Stomach smooth muscle (tissue), 2 donors: ENCODE results near the gene VPS36.

ENCODE experiments used
- H3K27ac ChIP-seq: one replicate; pipeline ENCODE4 v1.7.0; 2013; ENCODE audit warnings: mild to moderate bottlenecking, low read length, inconsistent platforms
- H3K27me3 ChIP-seq, 2 donors: one replicate each; pipeline ENCODE4 v1.7.0; 2013; ENCODE audit warnings: low read length in 2 of 2; ENCODE audit not compliant: insufficient read depth in 2 of 2, control insufficient read depth in 1 of 2
- H3K36me3 ChIP-seq, 2 donors: one replicate each; pipeline ENCODE4 v1.7.0; 2013; ENCODE audit warnings: low read length in 2 of 2; ENCODE audit not compliant: control insufficient read depth in 2 of 2, insufficient read depth in 2 of 2
- H3K4me1 ChIP-seq: one replicate; pipeline ENCODE4 v1.7.0; 2013; ENCODE audit warnings: low read length; ENCODE audit not compliant: control insufficient read depth, insufficient read depth
- H3K4me3 ChIP-seq, 2 donors: one replicate each; pipeline ENCODE4 v1.7.0; 2013; ENCODE audit warnings: low read length in 2 of 2
- H3K9ac ChIP-seq, 2 donors: one replicate each; pipeline ENCODE4 v1.7.0; 2013; ENCODE audit warnings: low read length in 2 of 2, mild to moderate bottlenecking in 1 of 2
- H3K9me3 ChIP-seq, 2 donors: one replicate each; pipeline ENCODE4 v1.7.0; 2013; ENCODE audit warnings: low read length in 2 of 2; ENCODE audit not compliant: control insufficient read depth in 2 of 2
- donor health status: healthy.
- donor health status: Pancreatic carcinoma.

Gene VPS36

DNA sequence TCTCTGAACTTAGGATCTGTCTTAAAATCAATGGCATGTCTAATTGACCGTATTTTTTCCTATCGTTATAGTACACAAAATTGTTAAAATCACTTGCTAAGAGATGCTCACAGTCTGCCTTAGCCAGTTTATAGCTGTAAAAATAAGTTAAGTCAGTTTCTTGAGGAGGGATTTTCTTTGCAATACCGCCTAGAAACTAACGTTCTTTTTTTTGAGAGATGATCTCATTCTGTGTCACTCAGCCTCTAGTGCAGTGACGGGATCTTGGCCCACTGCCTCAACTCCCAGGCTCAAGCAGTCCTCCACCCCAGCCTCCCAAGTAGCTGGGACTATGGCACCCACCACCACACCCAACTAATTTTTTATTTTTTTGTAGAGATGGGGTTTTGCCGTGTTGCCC lies 9.2 kb upstream of the VPS36 start:
- Histone ChIP-seq H3K27me3 (no peaks in the 10 kb centered on the region), H3K4me1 (peaks cover 4% of the 10 kb centered on the region), H3K27ac (no peak overlapping the region), H3K4me3 (no peak overlapping the region), H3K9ac (no peak overlapping the region), H3K36me3 (peaks cover 0 to 2% of the 10 kb centered on the region in 2 donors), H3K9me3 (no peaks in the 10 kb centered on the region)

DNA sequence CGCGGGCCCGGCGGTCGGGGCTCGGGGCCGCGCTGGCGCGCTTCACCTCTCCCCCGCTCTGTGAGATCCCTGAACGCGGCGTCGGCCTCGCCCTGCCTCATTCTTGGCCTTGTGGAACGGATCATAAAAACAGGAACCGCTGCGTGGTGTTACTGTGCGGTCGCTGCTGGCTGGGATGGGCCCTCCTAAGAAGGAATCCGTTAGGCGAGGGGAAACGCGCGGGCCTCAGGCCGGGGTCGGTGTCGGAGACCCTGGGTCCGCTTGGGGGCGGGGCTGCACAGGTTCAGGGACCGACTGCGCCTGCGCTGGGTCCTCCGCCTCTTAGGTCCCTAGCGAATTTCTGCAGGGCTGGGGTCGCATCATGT lies 5.2 kb upstream of the VPS36 start:
- Histone ChIP-seq H3K4me1 (peaks cover 9% of the 10 kb centered on the region), H3K27me3 (no peaks in the 10 kb centered on the region), H3K9ac (peak overlapping the region; percentile 67 to 82), H3K27ac (peak overlapping the region; percentile 78), H3K36me3 (no peaks in the 10 kb centered on the region), H3K4me3 (peak overlapping the region; percentile 92 to 98), H3K9me3 (no peaks in the 10 kb centered on the region)

DNA sequence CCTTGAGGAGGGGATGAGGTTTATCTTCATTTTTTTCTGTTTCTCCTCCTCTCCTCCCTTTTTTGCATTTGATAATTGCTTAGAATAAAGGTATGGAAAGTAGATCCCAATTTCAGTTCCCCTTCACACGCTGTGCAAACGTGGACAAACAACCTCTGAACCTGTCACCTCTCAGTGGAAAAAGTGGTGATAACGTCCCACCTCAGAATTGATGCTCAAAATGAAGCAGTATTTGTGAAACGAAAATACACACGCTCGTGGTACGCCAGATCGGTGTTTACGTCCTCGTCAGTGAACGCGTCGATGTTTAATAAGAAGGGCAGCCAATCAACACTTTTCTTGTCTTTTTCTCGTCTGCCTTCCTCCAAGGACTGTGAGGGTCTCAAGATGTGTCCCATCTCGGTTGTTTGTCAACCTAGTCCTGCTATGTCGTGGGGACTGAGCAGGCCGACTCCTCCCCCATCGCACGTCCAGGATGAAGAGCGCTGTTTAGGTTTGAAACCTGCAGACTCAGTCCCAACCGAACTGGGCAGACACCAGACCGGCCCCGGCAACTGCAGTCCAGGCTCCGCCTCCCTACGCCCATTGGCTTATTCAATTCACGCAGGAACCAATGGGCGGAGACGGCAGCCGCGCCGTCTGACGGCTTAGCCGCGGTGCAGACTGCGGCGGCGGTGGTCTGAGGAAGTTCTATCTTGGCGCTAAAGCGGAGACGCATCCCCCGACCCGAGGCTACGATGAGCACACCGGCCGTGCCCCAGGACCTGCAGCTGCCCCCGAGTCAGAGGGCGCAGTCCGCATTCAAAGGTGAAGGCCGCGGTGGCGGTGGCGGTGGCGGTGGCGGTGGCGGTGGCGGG lies 4.6 kb upstream of the VPS36 start, which contains the start of gene CKAP2:
Gene CKAP2, plus strand, starts transcription at position 659 of the 857 bp plus-strand sequence. Its CDS starts 79 bp downstream, at position 738.
- H3K4me1 ChIP-seq: peaks cover 10% of the 10 kb centered on the region
- peak within 1 kb of the TSS; percentile 67 to 86 for H3K9ac ChIP-seq
- no peaks in the 10 kb centered on the region for H3K27me3 ChIP-seq
- H3K27ac ChIP-seq: peak within 1 kb of the TSS; percentile 78
- H3K4me3 ChIP-seq: peak within 1 kb of the TSS; percentile 92 to 98
- no peaks in the 10 kb centered on the region for H3K36me3 ChIP-seq
- H3K9me3 ChIP-seq: no peaks in the 10 kb centered on the region

DNA sequence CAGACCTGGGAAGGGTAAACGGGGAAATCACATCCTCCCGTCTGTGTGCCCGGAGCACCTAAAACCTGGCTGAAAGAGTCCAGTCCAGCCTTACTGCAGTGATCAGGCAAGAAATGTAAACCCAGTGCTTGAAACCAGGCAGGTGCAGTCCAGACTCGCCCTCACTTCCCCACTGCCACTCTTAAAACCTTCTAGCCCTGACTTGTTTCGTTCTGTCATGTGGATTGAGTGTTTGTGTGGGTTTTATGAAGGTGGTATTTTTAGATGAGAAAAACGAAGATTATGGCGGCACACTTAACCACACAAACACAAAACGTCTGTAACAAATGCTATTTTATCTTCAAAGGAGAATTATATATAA lies 4.0 kb upstream of the VPS36 start:
- no peaks in the 10 kb centered on the region for H3K9me3 ChIP-seq
- peaks cover 10% of the 10 kb centered on the region for H3K4me1 ChIP-seq
- peak overlapping the region; percentile 67 to 86 for H3K9ac ChIP-seq
- no peaks in the 10 kb centered on the region for H3K36me3 ChIP-seq
- no peaks in the 10 kb centered on the region for H3K27me3 ChIP-seq
- H3K4me3 ChIP-seq: peak overlapping the region; percentile 92 to 98
- no peak overlapping the region for H3K27ac ChIP-seq

DNA sequence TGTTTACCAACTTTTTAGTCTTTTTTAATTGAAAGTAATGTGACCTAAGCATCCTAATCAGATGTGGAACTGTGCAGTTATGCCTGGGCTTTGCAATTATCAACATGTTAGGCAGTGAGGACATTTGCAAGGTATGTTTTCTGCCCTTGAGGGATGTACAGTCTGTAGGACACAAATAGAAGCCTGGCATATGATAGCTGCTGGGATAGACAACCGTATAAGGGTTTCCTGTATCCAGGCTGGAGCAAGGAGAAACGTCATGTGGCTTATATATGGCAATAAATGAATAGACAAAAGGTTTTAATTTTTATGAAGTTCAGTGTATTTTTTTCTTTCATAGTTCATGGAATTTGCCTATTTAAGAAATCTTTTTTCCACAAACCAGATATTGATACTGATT lies 2.0 kb upstream of the VPS36 start:
- Histone ChIP-seq H3K9ac (no peak overlapping the region), H3K36me3 (no peaks in the 10 kb centered on the region), H3K27ac (no peak overlapping the region), H3K4me3 (no peak overlapping the region), H3K4me1 (peaks cover 22% of the 10 kb centered on the region), H3K9me3 (no peaks in the 10 kb centered on the region), H3K27me3 (no peaks in the 10 kb centered on the region)

DNA sequence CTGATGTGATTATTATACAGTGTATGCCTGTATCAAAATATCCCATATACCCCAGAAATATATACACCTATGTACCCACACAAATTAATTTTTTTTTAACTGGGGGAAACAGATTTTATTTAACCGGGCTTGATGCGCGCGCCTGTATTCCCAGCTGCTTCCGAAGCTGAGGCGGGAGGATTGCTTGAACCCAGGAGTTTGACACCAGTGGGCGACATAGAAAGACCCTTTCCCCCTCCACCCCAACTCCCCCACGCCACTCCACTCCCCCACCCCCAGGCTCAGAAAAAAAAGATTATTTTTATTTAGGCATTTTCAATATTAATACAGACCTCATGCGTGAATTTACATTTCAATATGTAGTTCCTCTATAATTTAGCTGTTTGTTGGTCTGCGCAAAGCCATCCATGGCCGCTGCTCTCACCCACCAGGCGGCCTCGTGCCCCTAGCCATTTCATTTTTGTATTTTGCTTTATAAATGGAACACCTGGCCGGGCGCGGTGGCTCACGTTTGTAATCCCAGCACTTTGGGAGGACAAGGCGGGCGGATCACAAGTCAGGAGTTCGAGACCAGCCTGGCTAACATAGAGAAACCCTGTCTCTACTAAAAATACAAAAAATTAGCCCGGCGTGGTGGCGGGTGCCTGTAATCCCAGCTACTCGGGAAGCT lies 836 bp upstream of the VPS36 start:
- H3K4me3 ChIP-seq: no peak overlapping the region

DNA sequence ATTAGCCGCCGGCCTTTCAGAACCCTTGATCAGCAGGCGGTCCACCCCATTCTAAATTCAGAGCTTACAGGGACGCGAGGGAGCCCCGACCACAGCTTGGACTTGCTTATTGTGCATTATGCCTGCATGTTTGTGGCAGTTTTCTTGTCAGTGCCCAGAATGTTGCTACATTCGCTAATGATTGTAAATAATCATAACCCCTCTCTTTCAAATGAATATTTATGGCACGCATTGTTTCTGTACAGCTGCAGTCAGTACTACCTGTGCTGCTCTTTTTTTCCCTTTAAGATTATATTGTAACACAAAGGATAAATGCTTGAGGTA lies 321 bp upstream of the VPS36 start:
- H3K4me1 ChIP-seq: peaks cover 18% of the 10 kb centered on the region
- no peak overlapping the region for H3K9ac ChIP-seq
- H3K9me3 ChIP-seq: no peaks in the 10 kb centered on the region
- no peaks in the 10 kb centered on the region for H3K27me3 ChIP-seq
- no peak overlapping the region for H3K27ac ChIP-seq
- peak overlapping the region; percentile 17 to 88 for H3K4me3 ChIP-seq
- no peaks in the 10 kb centered on the region for H3K36me3 ChIP-seq

More for the DNA sequence above, 836 bp upstream of the VPS36 start:
- Histone ChIP-seq H3K4me1 (peaks cover 22% of the 10 kb centered on the region), H3K27me3 (no peaks in the 10 kb centered on the region), H3K27ac (no peak overlapping the region), H3K9ac (no peak overlapping the region), H3K36me3 (no peaks in the 10 kb centered on the region), H3K9me3 (no peaks in the 10 kb centered on the region)

DNA sequence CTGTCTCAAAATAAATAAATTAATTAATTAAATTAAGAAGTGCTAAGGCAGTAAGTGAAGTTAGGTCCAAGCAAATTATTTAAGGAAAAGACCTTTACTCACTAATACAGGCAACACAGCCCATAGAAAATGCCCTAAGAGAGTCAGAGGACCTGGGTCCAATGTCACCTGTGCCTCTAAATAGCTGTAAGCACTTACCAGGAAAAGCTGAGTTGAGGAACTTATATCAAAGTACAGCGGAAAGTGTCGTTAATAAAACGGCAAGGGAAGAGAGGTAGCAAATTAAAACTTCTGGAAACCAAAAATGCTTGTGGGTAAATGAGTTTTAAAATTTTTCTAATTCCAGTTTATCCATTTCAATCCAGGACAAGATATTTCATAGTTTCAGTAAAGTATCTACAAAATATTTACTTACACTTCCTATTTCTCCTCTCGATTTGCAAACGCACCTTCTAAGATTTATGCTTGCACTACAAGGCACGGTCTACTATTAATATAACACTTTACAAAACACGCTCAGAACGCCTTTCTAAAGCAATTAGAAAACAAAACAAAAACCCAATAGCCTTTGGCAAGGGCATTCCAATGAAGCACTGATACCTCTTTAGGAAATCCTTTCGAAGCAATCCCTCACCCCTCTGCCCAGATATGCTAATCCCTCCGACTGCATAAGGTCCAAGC lies 963 bp downstream of the VPS36 start:
- Histone ChIP-seq H3K36me3 (no peaks in the 10 kb centered on the region), H3K9ac (peak overlapping the region; percentile 82 to 87), H3K27me3 (no peaks in the 10 kb centered on the region), H3K4me1 (peaks cover 18% of the 10 kb centered on the region), H3K9me3 (no peaks in the 10 kb centered on the region), H3K27ac (peak overlapping the region; percentile 79), H3K4me3 (peak overlapping the region; percentile 77 to 88)

DNA sequence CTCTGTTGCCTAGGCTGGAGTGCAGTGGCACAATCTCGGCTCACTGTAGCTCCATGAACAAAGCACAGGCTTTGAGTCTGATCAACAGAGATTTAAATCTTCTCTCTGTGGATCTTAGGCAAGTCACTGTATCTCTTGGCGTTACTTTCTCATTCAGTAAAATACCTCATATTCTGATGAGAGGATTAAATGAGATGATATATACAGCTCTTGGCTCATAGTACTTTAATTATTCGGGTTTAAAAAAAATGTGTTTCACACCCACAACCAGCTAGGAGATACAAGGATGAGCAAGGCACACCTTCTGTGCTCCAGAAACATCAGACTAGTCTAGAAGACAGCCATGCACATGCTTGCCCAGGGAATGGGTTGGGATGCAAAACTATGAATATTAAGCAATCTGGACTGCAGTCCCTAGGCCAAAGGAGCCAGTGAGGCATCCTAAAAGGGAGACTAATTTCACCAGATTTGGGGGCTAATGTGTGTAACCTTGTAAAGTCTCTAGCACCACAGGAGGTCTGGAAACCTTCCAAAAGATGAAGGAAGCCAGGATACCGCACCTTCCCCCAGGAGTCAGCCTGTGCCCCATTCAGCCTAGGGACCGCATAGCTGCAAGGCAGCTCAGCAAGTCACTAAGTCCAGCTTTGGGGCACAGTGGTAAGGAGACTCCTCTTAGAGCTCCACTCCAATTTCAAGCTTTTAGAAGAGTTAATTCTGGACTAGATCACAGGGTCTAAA lies 2.5 kb downstream of the VPS36 start:
- H3K27me3 ChIP-seq: no peaks in the 10 kb centered on the region
- no peak overlapping the region for H3K27ac ChIP-seq
- no peaks in the 10 kb centered on the region for H3K36me3 ChIP-seq
- H3K9ac ChIP-seq: no peak overlapping the region
- H3K4me1 ChIP-seq: peaks cover 14% of the 10 kb centered on the region
- no peaks in the 10 kb centered on the region for H3K9me3 ChIP-seq
- no peak overlapping the region for H3K4me3 ChIP-seq

DNA sequence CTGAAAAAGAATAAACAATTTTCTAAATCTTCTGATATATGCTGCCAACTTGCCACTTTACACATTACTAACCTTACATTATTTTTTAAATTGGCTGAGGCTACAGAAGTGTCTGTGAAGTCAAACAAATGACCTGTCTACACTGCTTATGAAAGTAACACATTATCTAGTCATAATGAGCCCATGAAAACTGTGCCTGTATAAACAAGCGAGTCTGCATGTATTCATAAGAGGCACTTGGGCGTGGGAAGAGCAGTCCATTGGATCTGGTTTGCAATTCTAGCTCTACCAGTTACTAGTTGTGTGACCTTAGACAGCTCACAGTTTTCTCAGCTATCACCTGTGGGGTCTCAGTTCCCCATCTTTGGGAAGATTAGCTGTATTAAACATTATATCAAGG lies 3.1 kb downstream of the VPS36 start:
- H3K9ac ChIP-seq: no peak overlapping the region
- peaks cover 14% of the 10 kb centered on the region for H3K4me1 ChIP-seq
- no peaks in the 10 kb centered on the region for H3K36me3 ChIP-seq
- no peak overlapping the region for H3K4me3 ChIP-seq
- no peaks in the 10 kb centered on the region for H3K27me3 ChIP-seq
- no peaks in the 10 kb centered on the region for H3K9me3 ChIP-seq
- H3K27ac ChIP-seq: no peak overlapping the region
